Head of caudate nucleus (tissue), 42 donors: ENCODE data around the gene ADRM1.
A peak's percentile ranks its signal among the peaks of the same experiment; 100 is the strongest.

Source experiments
- DNase-seq, 42 donors: peaks; one replicate each; pipeline versions ENCODE4 v3.0.0 to v3.0.0-alpha.2; 2020 to 2021; ENCODE audit warnings: mixed read lengths in 7 of 42
- intact Hi-C: fragments of 100-400 bp; cut with DNase I; formaldehyde crosslinking; loops from one replicate; pipeline ENCODE4 v1.15.0; 2022

The ADRM1 gene

GRCh38 chr20:62293111-62293784 lies 9.5 kb upstream of the ADRM1 start:
- intact Hi-C loops = no loop called here
- DNase-seq = no peak

GRCh38 chr20:62293946-62294345 lies 8.9 kb upstream of the ADRM1 start:
- no peak for DNase-seq
- intact Hi-C loops = no loop called here

- DNase-seq = no peak
- intact Hi-C loops = no loop called here
These were observed 8.3 kb upstream of the ADRM1 start for GRCh38 chr20:62294516-62294915.

GRCh38 chr20:62296724-62297448 lies 5.9 kb upstream of the ADRM1 start:
- intact Hi-C loops = no loop called here

GRCh38 chr20:62297449-62298227 lies 5.2 kb upstream of the ADRM1 start:
- DNase-seq = no peak
- intact Hi-C loops = no loop called here

More at GRCh38 chr20:62296724-62297448, 5.9 kb upstream of the ADRM1 start:
- no peak for DNase-seq

- DNase-seq = no peak
- intact Hi-C loops = no loop called here
These were observed 4.1 kb upstream of the ADRM1 start for GRCh38 chr20:62298577-62299249.

GRCh38 chr20:62299666-62300236 lies 3.0 kb upstream of the ADRM1 start:
- peak in 36 of 42 donors; percentile 26 to 85 (median 59) for DNase-seq
- intact Hi-C loops = no loop called here

- intact Hi-C loops = no loop called here
- DNase-seq = no peak
These were observed 2.5 kb upstream of the ADRM1 start for GRCh38 chr20:62300319-62300718.

- peak in 1 of 42 donors; percentile 56 for DNase-seq
- intact Hi-C loops = no loop called here
These were observed 1.6 kb upstream of the ADRM1 start for GRCh38 chr20:62301111-62301668.

- peak; percentile 80 to 95 (median 88) for DNase-seq
- intact Hi-C loops = loop anchor here (2.0 kb wide), 1 partner anchor 85 kb away; the partner anchor contains the start of gene RPS21
These were observed 940 bp upstream of the ADRM1 start for GRCh38 chr20:62301773-62302340.

- intact Hi-C loops = loop anchor here (2.0 kb wide), 1 partner anchor 84 kb away; the partner anchor contains the start of gene RPS21
- no peak for DNase-seq
These were observed 204 bp downstream of the ADRM1 start for GRCh38 chr20:62303062-62303339.

- intact Hi-C loops = loop anchor here (2.0 kb wide), 1 partner anchor 83 kb away; the partner anchor contains the start of gene RPS21
- DNase-seq = peak in 3 of 42 donors; percentile 21 to 39 (median 35)
These were observed 786 bp downstream of the ADRM1 start for GRCh38 chr20:62303340-62304226.

GRCh38 chr20:62304331-62305148 lies 1.7 kb downstream of the ADRM1 start:
- no peak for DNase-seq
- intact Hi-C loops = no loop called here

GRCh38 chr20:62305149-62305764 lies 2.5 kb downstream of the ADRM1 start:
- no peak for DNase-seq
- intact Hi-C loops = no loop called here

GRCh38 chr20:62305765-62306413 lies 3.1 kb downstream of the ADRM1 start:
- intact Hi-C loops = no loop called here
- no peak for DNase-seq
